Endodermal cell (in vitro differentiated cells): ENCODE data around the gene CTBP1. TPM values are rescaled to one million over a fixed set of nuclear protein-coding genes. Genes with fewer than 3 reads are reported as not detected.

Experiments
- DNase-seq: peaks from one replicate; pipeline ENCODE4 v3.0.0-alpha.2; 2017
- H3K27ac ChIP-seq: 2 replicates; pipeline ENCODE4 v1.5.1; 2013; ENCODE audit warnings: mild to moderate bottlenecking, low read depth, low read length, moderate library complexity
- H3K27me3 ChIP-seq: 2 replicates; pipeline ENCODE4 v1.6.1; 2013; ENCODE audit warnings: mild to moderate bottlenecking, low read length, moderate library complexity; ENCODE audit not compliant: insufficient read depth, control insufficient read depth, poor library complexity, severe bottlenecking
- H3K36me3 ChIP-seq: 2 replicates; pipeline ENCODE4 v1.7.0; 2013; ENCODE audit warnings: mild to moderate bottlenecking, low read length, moderate library complexity; ENCODE audit not compliant: control insufficient read depth, insufficient read depth
- H3K4me1 ChIP-seq: one replicate; pipeline ENCODE4 v1.7.0; 2013; ENCODE audit warnings: low read length; ENCODE audit not compliant: control insufficient read depth, insufficient read depth
- H3K4me3 ChIP-seq: 2 replicates; pipeline ENCODE4 v1.5.1; 2013; ENCODE audit warnings: mild to moderate bottlenecking, low read length, moderate library complexity
- H3K9ac ChIP-seq: 2 replicates; pipeline ENCODE4 v1.6.1; 2013; ENCODE audit warnings: mild to moderate bottlenecking, low read length, moderate library complexity; ENCODE audit not compliant: poor library complexity, severe bottlenecking; ENCODE audit errors: extremely low read depth
- H3K9me3 ChIP-seq: 2 replicates; pipeline ENCODE4 v1.6.1; 2013; ENCODE audit warnings: mild to moderate bottlenecking, low read length, moderate library complexity; ENCODE audit not compliant: control insufficient read depth
- H3K27ac Mint-ChIP-seq: 2 replicates; pipeline ENCODE4 v1.8.0; 2020; ENCODE audit warnings: mixed read lengths
- H3K27me3 Mint-ChIP-seq: 2 replicates; pipeline ENCODE4 v1.8.0; 2021; ENCODE audit warnings: mild to moderate bottlenecking, mixed read lengths; ENCODE audit not compliant: insufficient read depth
- H3K36me3 Mint-ChIP-seq: 2 replicates; pipeline ENCODE4 v1.8.0; 2020; ENCODE audit warnings: low read depth, mixed read lengths
- H3K4me1 Mint-ChIP-seq: 2 replicates; pipeline ENCODE4 v1.8.0; 2020; ENCODE audit warnings: mixed read lengths
- H3K4me3 Mint-ChIP-seq: 2 replicates; pipeline ENCODE4 v1.8.0; 2020; ENCODE audit warnings: mild to moderate bottlenecking, moderate library complexity, mixed read lengths
- H3K9me3 Mint-ChIP-seq: 2 replicates; pipeline ENCODE4 v1.8.0; 2020; ENCODE audit warnings: mild to moderate bottlenecking, mixed read lengths
- CTCF ChIP-seq: fragments of 200-600 bp; sonication (generic); conservative IDR thresholded peaks from 2 replicates; pipeline ENCODE4 v1.5.0; 2021; ENCODE audit warnings: antibody characterized with exemption, mild to moderate bottlenecking
- WGBS, 2 experiments: methylation state at CpG; one replicate each; pipeline versions ENCODE4 v1.1.5 to v1.1.7; 2013; ENCODE audit warnings: missing lambda C conversion rate in 2 of 2, mixed read lengths in 1 of 2; ENCODE audit not compliant: insufficient coverage in 1 of 2, insufficient read length in 1 of 2; 5-methylcytosine and 5-hydroxymethylcytosine counted together
- total RNA-seq, 2 donors: library from RNA; stranded (reverse); fragmentation: NEBNext Ultra II Directional in 1 of 2; extraction: Animal tissue kit (Norgen Biotek cat#: 25700) in 1 of 2; gene quantifications; 2 replicates in 1 of 2; 3 replicates in 1 of 2; pipeline ENCODE4 v1.2.1, GENCODE V29; 2021

Gene CTBP1
- total RNA-seq, 2 donors from 2014 or later: 181 to 189 TPM

GRCh38 chr4:1243451-1244080, 5.4 kb downstream of the CTBP1 start:
- Histone ChIP-seq H3K27me3 (no peaks in the 10 kb centered on the region), H3K36me3 (peaks cover 17% of the 10 kb centered on the region), H3K9me3 (no peaks in the 10 kb centered on the region), H3K4me3 (no peak overlapping the region), H3K9ac (no peak overlapping the region), H3K4me1 (peaks cover 4% of the 10 kb centered on the region), H3K27ac (no peak overlapping the region)
- H3K4me3 Mint-ChIP-seq: no peak overlapping the region
- H3K9me3 Mint-ChIP-seq: no peaks in the 10 kb centered on the region
- no peak for TF ChIP-seq CTCF
- H3K27ac Mint-ChIP-seq: peak overlapping the region; percentile 26
- DNase-seq: peak; percentile 48
- H3K4me1 Mint-ChIP-seq: peaks cover 10% of the 10 kb centered on the region
- peaks cover 19% of the 10 kb centered on the region for H3K36me3 Mint-ChIP-seq
- no peaks in the 10 kb centered on the region for H3K27me3 Mint-ChIP-seq
- 93 to 95% methylated on average over 11 to 15 of the region's 15 CpGs for WGBS, 2 experiments

GRCh38 chr4:1242506-1243450, 6.2 kb downstream of the CTBP1 start:
- DNase-seq: peak; percentile 38
- no peaks in the 10 kb centered on the region for H3K9me3 Mint-ChIP-seq

More at GRCh38 chr4:1242506-1243450, 6.2 kb downstream of the CTBP1 start:
- Histone ChIP-seq H3K9ac (no peak overlapping the region), H3K27ac (no peak overlapping the region), H3K36me3 (peaks cover 17% of the 10 kb centered on the region), H3K9me3 (no peaks in the 10 kb centered on the region), H3K4me1 (peaks cover 4% of the 10 kb centered on the region), H3K27me3 (no peaks in the 10 kb centered on the region), H3K4me3 (no peak overlapping the region)
- H3K4me3 Mint-ChIP-seq: no peak overlapping the region
- H3K27me3 Mint-ChIP-seq: no peaks in the 10 kb centered on the region
- TF ChIP-seq CTCF: no peak
- peaks cover 25% of the 10 kb centered on the region for H3K36me3 Mint-ChIP-seq
- H3K4me1 Mint-ChIP-seq: peaks cover 10% of the 10 kb centered on the region
- WGBS, 2 experiments: 96% methylated on average over 19 to 30 of the region's 30 CpGs
- H3K27ac Mint-ChIP-seq: no peak overlapping the region
